Endothelial cell (in vitro differentiated cells): ENCODE data around the gene DDX39A. TPM values are rescaled to one million over a fixed set of nuclear protein-coding genes. Genes with fewer than 3 reads are reported as not detected.

Experiments
- DNase-seq: peaks from one replicate; pipeline ENCODE4 v3.0.0; 2021; ENCODE audit warnings: low spot score
- H3K27ac Mint-ChIP-seq: one replicate; pipeline ENCODE4 v1.8.0; 2021; ENCODE audit warnings: mixed read lengths, inconsistent platforms; ENCODE audit not compliant: unreplicated experiment
- H3K27me3 Mint-ChIP-seq: one replicate; pipeline ENCODE4 v1.8.0; 2021; ENCODE audit warnings: mild to moderate bottlenecking, moderate library complexity, mixed read lengths, inconsistent platforms; ENCODE audit not compliant: unreplicated experiment
- H3K36me3 Mint-ChIP-seq: one replicate; pipeline ENCODE4 v1.8.0; 2021; ENCODE audit warnings: mild to moderate bottlenecking, low read depth, mixed read lengths, inconsistent platforms; ENCODE audit not compliant: unreplicated experiment
- H3K4me1 Mint-ChIP-seq: one replicate; pipeline ENCODE4 v1.8.0; 2021; ENCODE audit warnings: mild to moderate bottlenecking, mixed read lengths, inconsistent platforms; ENCODE audit not compliant: unreplicated experiment
- H3K4me3 Mint-ChIP-seq: one replicate; pipeline ENCODE4 v1.8.0; 2021; ENCODE audit warnings: mild to moderate bottlenecking, mixed read lengths, inconsistent platforms; ENCODE audit not compliant: unreplicated experiment
- H3K9me3 Mint-ChIP-seq: one replicate; pipeline ENCODE4 v1.8.0; 2021; ENCODE audit warnings: mixed read lengths, inconsistent platforms; ENCODE audit not compliant: unreplicated experiment
- total RNA-seq: library from RNA; stranded (reverse); fragmentation: NEBNext Ultra II Directional; extraction: Animal tissue kit (Norgen Biotek cat#: 25700); gene quantifications from one replicate; pipeline ENCODE4 v1.2.1, GENCODE V29; 2021; ENCODE audit not compliant: unreplicated experiment
- TF ChIP-seq, protein P1 (sequence below): fragments of 200-600 bp; sonication (generic); IDR thresholded peaks from one replicate; pipeline ENCODE4 v1.5.0; 2021; ENCODE audit warnings: antibody characterized with exemption; ENCODE audit not compliant: unreplicated experiment

The DDX39A gene
- total RNA-seq, 1 donor from 2014 or later, result 81.1 TPM

DNA sequence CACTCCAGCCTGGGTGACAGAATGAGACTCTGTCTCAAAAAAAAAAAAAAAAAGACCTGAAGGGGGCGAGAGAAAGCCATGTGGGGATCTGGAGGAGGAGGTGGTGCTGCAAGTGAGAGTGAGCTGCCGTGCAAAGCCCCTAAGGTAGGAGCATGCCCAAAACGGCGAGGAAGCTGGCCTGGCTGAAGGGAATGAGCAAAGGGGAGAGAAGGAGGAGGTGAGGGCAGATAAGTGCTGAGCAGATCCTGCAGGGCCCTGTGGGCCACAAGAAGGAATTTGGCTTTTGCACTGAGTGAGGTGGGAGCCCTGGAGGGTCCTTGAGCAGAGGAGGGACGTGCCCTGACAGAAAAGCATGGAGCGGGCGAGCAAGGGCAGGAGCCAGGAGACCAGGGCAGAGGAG is 57.3 kb downstream of the DDX39A start:
- DNase-seq, result no peak
- Mint-ChIP-seq H3K4me1 (peaks cover 12% of the 10 kb centered on the region), H3K4me3 (peak overlapping the region; percentile 22), H3K27me3 (peaks cover 7% of the 10 kb centered on the region), H3K27ac (no peak overlapping the region), H3K9me3 (no peaks in the 10 kb centered on the region), H3K36me3 (no peaks in the 10 kb centered on the region)
- TF ChIP-seq, protein P1, sequence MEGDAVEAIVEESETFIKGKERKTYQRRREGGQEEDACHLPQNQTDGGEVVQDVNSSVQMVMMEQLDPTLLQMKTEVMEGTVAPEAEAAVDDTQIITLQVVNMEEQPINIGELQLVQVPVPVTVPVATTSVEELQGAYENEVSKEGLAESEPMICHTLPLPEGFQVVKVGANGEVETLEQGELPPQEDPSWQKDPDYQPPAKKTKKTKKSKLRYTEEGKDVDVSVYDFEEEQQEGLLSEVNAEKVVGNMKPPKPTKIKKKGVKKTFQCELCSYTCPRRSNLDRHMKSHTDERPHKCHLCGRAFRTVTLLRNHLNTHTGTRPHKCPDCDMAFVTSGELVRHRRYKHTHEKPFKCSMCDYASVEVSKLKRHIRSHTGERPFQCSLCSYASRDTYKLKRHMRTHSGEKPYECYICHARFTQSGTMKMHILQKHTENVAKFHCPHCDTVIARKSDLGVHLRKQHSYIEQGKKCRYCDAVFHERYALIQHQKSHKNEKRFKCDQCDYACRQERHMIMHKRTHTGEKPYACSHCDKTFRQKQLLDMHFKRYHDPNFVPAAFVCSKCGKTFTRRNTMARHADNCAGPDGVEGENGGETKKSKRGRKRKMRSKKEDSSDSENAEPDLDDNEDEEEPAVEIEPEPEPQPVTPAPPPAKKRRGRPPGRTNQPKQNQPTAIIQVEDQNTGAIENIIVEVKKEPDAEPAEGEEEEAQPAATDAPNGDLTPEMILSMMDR, result no peak

Other genes with a start within 250 kb of the DDX39A start
- gene ADGRL1, start 213.2 kb downstream of the DDX39A start, total RNA-seq, result 32.9 TPM
- 12.8 TPM for gene ADGRE5, start 37.9 kb downstream of the DDX39A start, total RNA-seq
- 207 TPM for gene PKN1, start 14.0 kb upstream of the DDX39A start, total RNA-seq
- 0.31 TPM for gene PTGER1, start 56.0 kb upstream of the DDX39A start, total RNA-seq
- gene GIPC1, start 76.8 kb upstream of the DDX39A start, total RNA-seq, result 106 TPM
- gene DNAJB1, start 99.1 kb upstream of the DDX39A start, total RNA-seq, result 45.7 TPM
- gene TECR, start 110.3 kb upstream of the DDX39A start, total RNA-seq, result 116 TPM
- 122 TPM for gene NDUFB7, start 152.7 kb upstream of the DDX39A start, total RNA-seq
- not detected for gene CLEC17A, start 163.7 kb upstream of the DDX39A start, total RNA-seq